ENCODE measurements around the gene LY6G6C.
A peak's percentile ranks its signal among the peaks of the same experiment; 100 is the strongest.

Gene LY6G6C

DNA sequence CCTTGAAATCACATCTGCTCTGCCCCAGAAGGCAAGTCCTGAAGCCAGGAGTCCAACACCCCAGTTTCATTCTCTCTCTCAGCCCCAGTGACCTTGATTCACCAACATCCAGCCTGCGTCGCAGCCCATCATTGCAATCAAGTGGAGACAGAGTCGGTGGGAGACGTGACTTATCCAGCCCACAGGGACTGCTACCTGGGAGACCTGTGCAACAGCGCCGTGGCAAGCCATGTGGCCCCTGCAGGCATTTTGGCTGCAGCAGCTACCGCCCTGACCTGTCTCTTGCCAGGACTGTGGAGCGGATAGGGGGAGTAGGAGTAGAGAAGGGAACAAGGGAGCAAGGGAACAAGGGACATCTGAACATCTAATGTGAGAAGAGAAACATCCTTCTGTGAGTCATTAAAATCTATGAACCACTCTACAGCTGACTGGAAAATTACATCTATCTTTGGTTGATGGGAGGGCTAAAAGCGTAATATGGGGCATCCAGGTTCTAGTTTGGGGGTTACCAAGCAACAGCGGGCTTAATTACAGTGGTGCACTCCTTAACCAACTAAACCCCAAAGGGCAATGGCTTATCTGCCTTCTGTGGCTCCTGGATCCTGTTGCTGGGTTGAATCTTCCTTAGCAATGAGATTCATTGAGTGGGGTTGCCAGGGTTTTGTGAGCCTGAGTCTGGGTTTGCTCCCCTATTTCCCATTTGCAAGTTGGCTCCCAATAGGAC is 3.9 kb downstream of the LY6G6C start:
- TF ChIP-seq, protein P1, sequence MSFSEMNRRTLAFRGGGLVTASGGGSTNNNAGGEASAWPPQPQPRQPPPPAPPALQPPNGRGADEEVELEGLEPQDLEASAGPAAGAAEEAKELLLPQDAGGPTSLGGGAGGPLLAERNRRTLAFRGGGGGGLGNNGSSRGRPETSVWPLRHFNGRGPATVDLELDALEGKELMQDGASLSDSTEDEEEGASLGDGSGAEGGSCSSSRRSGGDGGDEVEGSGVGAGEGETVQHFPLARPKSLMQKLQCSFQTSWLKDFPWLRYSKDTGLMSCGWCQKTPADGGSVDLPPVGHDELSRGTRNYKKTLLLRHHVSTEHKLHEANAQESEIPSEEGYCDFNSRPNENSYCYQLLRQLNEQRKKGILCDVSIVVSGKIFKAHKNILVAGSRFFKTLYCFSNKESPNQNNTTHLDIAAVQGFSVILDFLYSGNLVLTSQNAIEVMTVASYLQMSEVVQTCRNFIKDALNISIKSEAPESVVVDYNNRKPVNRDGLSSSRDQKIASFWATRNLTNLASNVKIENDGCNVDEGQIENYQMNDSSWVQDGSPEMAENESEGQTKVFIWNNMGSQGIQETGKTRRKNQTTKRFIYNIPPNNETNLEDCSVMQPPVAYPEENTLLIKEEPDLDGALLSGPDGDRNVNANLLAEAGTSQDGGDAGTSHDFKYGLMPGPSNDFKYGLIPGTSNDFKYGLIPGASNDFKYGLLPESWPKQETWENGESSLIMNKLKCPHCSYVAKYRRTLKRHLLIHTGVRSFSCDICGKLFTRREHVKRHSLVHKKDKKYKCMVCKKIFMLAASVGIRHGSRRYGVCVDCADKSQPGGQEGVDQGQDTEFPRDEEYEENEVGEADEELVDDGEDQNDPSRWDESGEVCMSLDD (tag by site-specific recombination; IDR thresholded peaks at IDR 0.05) = no peak
- TF ChIP-seq, protein P2, sequence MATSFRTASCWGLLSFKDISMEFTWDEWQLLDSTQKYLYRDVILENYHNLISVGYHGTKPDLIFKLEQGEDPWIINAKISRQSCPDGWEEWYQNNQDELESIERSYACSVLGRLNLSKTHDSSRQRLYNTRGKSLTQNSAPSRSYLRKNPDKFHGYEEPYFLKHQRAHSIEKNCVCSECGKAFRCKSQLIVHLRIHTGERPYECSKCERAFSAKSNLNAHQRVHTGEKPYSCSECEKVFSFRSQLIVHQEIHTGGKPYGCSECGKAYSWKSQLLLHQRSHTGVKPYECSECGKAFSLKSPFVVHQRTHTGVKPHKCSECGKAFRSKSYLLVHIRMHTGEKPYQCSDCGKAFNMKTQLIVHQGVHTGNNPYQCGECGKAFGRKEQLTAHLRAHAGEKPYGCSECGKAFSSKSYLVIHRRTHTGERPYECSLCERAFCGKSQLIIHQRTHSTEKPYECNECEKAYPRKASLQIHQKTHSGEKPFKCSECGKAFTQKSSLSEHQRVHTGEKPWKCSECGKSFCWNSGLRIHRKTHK (tag by site-specific recombination; IDR thresholded peaks at IDR 0.05) = no peak
- TF ChIP-seq ZNF521 (tag by site-specific recombination; IDR thresholded peaks at IDR 0.05) (no peak), SP3 (tag by site-specific recombination; IDR thresholded peaks at IDR 0.05) (no peak)
- TF ChIP-seq, protein P3, sequence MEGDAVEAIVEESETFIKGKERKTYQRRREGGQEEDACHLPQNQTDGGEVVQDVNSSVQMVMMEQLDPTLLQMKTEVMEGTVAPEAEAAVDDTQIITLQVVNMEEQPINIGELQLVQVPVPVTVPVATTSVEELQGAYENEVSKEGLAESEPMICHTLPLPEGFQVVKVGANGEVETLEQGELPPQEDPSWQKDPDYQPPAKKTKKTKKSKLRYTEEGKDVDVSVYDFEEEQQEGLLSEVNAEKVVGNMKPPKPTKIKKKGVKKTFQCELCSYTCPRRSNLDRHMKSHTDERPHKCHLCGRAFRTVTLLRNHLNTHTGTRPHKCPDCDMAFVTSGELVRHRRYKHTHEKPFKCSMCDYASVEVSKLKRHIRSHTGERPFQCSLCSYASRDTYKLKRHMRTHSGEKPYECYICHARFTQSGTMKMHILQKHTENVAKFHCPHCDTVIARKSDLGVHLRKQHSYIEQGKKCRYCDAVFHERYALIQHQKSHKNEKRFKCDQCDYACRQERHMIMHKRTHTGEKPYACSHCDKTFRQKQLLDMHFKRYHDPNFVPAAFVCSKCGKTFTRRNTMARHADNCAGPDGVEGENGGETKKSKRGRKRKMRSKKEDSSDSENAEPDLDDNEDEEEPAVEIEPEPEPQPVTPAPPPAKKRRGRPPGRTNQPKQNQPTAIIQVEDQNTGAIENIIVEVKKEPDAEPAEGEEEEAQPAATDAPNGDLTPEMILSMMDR (tag by site-specific recombination; IDR thresholded peaks at IDR 0.05) = 0 out of 2 replicates have a peak, but pooled peaks have one; percentile 30
- TF ChIP-seq, protein P4, sequence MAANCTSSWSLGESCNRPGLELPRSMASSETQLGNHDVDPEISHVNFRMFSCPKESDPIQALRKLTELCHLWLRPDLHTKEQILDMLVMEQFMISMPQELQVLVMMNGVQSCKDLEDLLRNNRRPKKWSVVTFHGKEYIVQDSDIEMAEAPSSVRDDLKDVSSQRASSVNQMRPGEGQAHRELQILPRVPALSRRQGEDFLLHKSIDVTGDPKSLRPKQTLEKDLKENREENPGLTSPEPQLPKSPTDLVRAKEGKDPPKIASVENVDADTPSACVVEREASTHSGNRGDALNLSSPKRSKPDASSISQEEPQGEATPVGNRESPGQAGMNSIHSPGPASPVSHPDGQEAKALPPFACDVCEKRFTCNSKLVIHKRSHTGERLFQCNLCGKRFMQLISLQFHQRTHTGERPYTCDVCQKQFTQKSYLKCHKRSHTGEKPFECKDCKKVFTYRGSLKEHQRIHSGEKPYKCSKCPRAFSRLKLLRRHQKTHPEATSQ (tag by site-specific recombination; IDR thresholded peaks at IDR 0.05) = no peak
- Histone ChIP-seq H3K4me1 (ENCODE audit: control insufficient read depth, insufficient read depth, low read length) (peaks cover 4% of the 10 kb centered on the region), H3K27ac (ENCODE audit: extremely low read depth, low read depth, low read length) (no peak overlapping the region), H3K4me3 (ENCODE audit: low read depth, low read length) (no peak overlapping the region), H3K9me3 (ENCODE audit: control insufficient read depth, insufficient read depth, low read depth, low read length) (no peaks in the 10 kb centered on the region), H3K36me3 (ENCODE audit: control insufficient read depth in 2 of 2, insufficient read depth in 1 of 2, low read length in 2 of 2) (no peaks in the 10 kb centered on the region)
- POLR2A ChIA-PET = no interaction called here
- CTCF ChIA-PET = interaction anchor here (0.7 kb wide), 1 partner anchor 23 kb away, joined by 3 read pairs; no protein-coding TSS in a partner anchor

DNA sequence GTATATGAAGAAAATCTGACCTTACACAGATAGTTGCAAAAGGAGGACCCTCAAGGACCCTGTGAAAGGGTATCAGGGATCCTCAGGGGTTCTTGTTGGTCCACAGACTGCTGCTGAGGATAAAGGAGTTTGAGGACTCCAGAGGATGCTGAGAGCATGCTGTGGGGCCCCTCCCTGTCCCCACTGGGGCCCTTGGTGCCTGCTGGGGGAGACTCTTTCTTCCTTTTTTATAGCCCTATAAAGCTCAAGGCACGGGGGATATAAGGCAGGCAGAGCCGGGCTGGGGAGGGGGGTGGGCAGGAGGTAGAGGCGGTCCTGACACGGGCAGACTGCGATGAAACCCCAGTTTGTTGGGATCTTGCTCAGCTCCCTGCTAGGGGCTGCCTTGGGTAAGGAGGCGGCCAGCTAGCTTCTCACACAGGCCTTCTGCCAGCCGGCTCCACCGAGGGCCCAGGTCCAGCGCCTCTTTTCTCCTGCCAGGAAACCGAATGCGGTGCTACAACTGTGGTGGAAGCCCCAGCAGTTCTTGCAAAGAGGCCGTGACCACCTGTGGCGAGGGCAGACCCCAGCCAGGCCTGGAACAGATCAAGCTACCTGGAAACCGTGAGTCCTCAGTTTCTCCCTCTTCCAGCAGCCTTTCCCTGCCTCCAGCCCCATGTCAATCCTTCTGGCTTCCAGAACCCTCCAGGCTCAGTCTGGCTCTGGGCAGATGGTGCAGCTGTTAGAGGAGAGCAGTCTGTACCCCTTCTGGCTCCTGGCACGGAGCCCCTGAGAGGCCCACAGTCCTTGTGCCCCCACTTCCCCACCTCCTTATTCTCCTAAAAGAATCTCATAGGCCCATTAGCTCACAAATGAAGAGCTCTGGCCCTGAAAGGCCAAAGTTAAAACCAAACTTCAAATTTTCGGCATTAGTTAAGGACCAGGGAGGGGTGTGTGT is 6.3 kb downstream of the LY6G6C start, which contains the start of gene LY6G6D:
Gene LY6G6D, plus strand, starts transcription at position 327 of the 937 bp plus-strand sequence. Its CDS starts 8 bp downstream, at position 335.
- Histone ChIP-seq H3K4me1 (ENCODE audit: control insufficient read depth, insufficient read depth, low read length) (peaks cover 4% of the 10 kb centered on the region), H3K36me3 (ENCODE audit: control insufficient read depth in 2 of 2, insufficient read depth in 1 of 2, low read length in 2 of 2) (no peaks in the 10 kb centered on the region), H3K9me3 (ENCODE audit: control insufficient read depth, insufficient read depth, low read depth, low read length) (no peaks in the 10 kb centered on the region), H3K27ac (ENCODE audit: extremely low read depth, low read depth, low read length) (peak within 1 kb of the TSS; percentile 46), H3K4me3 (ENCODE audit: low read depth, low read length) (no peak within 1 kb of the TSS)
- POLR2A ChIA-PET = interaction anchor here (0.6 to 1.6 kb wide), 4 partner anchors 12 to 112 kb away, joined by 3 to 10 read pairs (median 4); partner anchors contain the start of genes ABHD16A and HSPA1B
- CTCF ChIA-PET = interaction anchor here (0.7 to 1.5 kb wide), 3 partner anchors 54 to 152 kb away, joined by 3 to 8 read pairs (median 3); no protein-coding TSS in a partner anchor
- TF ChIP-seq, protein P5, sequence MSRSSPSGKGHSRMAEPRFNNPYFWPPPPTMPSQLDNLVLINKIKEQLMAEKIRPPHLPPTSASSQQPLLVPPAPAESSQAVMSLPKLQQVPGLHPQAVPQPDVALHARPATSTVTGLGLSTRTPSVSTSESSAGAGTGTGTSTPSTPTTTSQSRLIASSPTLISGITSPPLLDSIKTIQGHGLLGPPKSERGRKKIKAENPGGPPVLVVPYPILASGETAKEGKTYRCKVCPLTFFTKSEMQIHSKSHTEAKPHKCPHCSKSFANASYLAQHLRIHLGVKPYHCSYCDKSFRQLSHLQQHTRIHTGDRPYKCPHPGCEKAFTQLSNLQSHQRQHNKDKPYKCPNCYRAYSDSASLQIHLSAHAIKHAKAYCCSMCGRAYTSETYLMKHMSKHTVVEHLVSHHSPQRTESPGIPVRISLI (tag by site-specific recombination; IDR thresholded peaks at IDR 0.05) = no peak
- no peak for TF ChIP-seq ZNF302 (tag by site-specific recombination; IDR thresholded peaks at IDR 0.05; ENCODE audit: low read depth)
- peak; percentile 47 for TF ChIP-seq GLIS1 (tag by site-specific recombination; IDR thresholded peaks at IDR 0.05)
- peak; percentile 98 for TF ChIP-seq ZIC2 (tag by site-specific recombination; IDR thresholded peaks at IDR 0.05)
- peak; percentile 43; the same call in 1 of the 2 replicates for TF ChIP-seq ZFP69B (tag by site-specific recombination; IDR thresholded peaks at IDR 0.05)
- no peak for TF ChIP-seq ZNF48 (tag by site-specific recombination; IDR thresholded peaks at IDR 0.05)
- peak; percentile 69 for TF ChIP-seq GLIS2 (tag by site-specific recombination; IDR thresholded peaks at IDR 0.05)
- no peak for TF ChIP-seq ZNF701 (tag by site-specific recombination; IDR thresholded peaks at IDR 0.05)
- no peak for TF ChIP-seq HOXD13 (CRISPR knock-in tag; IDR thresholded peaks at IDR 0.05; ENCODE audit: borderline replicate concordance)
- no peak for TF ChIP-seq ZNF514 (tag by site-specific recombination; IDR thresholded peaks at IDR 0.05)
- no peak for TF ChIP-seq ZNF707 (tag by site-specific recombination; IDR thresholded peaks at IDR 0.05)
- TF ChIP-seq, protein P6, sequence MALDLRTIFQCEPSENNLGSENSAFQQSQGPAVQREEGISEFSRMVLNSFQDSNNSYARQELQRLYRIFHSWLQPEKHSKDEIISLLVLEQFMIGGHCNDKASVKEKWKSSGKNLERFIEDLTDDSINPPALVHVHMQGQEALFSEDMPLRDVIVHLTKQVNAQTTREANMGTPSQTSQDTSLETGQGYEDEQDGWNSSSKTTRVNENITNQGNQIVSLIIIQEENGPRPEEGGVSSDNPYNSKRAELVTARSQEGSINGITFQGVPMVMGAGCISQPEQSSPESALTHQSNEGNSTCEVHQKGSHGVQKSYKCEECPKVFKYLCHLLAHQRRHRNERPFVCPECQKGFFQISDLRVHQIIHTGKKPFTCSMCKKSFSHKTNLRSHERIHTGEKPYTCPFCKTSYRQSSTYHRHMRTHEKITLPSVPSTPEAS (tag by site-specific recombination; IDR thresholded peaks at IDR 0.05) = peak; percentile 41; the same call in 1 of the 2 replicates
- TF ChIP-seq, protein P2 (tag by site-specific recombination; IDR thresholded peaks at IDR 0.05) = no peak
- no peak for TF ChIP-seq YY1 (tag by site-specific recombination; IDR thresholded peaks at IDR 0.05)
- TF ChIP-seq ZBTB8A (tag by site-specific recombination; IDR thresholded peaks at IDR 0.05) = peak; percentile 53
